PC-9 (cell line): Measurements from ENCODE around the gene KMT2A.

Source experiments
- EZH2 ChIP-seq: fragments of 200-600 bp; sonication (generic); IDR thresholded peaks from 2 replicates; pipeline ENCODE4 v1.8.0; 2017; ENCODE audit warnings: antibody characterized with exemption, low read depth
- TF ChIP-seq, protein P1 (sequence below): fragments of 200-600 bp; sonication (generic); conservative IDR thresholded peaks from 2 replicates; pipeline ENCODE4 v1.6.1; 2017; ENCODE audit warnings: mixed run types, antibody characterized with exemption, mild to moderate bottlenecking, moderate library complexity

DNA sequence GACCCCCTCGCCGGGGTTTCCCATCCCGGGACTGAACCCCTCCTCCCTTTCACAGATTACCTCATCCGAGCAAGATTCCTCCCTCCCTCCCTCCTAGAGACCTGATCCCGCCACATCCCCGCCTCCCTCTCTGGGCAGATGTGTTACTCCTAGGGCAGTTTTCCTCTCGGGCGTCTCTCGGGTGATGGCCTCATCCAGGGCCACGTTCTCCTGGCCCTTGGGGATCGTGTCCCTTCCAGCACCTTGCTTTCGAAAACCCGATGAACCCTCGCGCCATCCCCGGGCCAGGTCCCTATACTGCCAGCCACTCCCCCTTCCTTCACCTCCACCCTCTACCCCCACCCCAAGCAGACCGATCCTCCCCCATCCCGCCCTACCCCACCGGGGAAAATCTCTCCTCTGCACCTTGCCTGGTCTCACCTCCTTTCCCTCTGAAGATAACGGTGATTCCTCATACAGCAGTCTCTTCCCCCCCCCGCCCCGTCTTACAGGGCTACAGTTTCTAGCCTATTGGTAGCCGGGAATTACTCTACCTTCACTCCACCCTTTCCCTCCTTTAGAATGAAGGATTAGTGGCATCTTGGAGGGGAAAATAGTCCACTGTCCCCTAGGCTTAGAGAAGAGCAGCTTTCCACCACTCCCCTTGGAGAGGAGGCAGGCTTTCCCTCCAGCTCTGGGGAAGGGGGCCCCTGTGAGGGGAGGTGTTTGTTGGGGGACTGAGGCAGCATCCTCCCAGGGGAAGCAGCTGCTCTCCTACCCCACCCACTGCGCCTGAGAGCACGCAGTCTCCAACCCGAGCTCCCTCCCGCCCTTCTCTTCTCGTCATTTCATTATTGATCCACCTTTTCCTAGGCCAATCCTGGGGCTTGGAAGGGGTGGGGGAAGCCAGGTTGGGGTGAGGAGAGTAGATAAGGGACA lies 1.2 kb downstream of the KMT2A start:
- TF ChIP-seq, protein P1, sequence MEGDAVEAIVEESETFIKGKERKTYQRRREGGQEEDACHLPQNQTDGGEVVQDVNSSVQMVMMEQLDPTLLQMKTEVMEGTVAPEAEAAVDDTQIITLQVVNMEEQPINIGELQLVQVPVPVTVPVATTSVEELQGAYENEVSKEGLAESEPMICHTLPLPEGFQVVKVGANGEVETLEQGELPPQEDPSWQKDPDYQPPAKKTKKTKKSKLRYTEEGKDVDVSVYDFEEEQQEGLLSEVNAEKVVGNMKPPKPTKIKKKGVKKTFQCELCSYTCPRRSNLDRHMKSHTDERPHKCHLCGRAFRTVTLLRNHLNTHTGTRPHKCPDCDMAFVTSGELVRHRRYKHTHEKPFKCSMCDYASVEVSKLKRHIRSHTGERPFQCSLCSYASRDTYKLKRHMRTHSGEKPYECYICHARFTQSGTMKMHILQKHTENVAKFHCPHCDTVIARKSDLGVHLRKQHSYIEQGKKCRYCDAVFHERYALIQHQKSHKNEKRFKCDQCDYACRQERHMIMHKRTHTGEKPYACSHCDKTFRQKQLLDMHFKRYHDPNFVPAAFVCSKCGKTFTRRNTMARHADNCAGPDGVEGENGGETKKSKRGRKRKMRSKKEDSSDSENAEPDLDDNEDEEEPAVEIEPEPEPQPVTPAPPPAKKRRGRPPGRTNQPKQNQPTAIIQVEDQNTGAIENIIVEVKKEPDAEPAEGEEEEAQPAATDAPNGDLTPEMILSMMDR: no peak
- TF ChIP-seq EZH2: no peak
